COLO668 (cell line): ENCODE data around the gene ZFC3H1.

Experiments
- DNase-seq: peaks from one replicate; lab custom pipeline; 2025; ENCODE audit not compliant: unreplicated experiment; lab: John Stamatoyannopoulos, UW

ZFC3H1 gene

DNA sequence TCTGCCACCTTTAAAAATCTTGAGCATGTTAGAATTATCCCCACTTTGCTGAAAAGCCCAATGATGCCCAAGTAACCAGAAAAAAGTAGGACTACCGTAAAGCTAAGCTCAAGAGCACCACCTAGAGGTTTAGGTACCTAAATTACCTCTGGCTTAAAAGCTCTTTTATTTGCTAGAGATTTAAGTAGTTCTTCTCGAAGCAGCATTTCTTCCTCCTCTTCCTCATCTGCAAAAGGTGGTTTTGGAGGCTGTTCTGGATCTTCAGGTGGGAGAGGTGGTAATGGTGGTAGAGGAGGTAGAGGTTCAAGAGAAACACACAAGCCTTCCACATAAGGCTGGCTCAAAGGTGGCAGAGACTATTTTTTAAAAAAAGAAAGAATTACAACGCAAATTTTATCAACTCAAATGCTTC is 26.9 kb downstream of the ZFC3H1 start:
- DNase-seq: peak; percentile 16

DNA sequence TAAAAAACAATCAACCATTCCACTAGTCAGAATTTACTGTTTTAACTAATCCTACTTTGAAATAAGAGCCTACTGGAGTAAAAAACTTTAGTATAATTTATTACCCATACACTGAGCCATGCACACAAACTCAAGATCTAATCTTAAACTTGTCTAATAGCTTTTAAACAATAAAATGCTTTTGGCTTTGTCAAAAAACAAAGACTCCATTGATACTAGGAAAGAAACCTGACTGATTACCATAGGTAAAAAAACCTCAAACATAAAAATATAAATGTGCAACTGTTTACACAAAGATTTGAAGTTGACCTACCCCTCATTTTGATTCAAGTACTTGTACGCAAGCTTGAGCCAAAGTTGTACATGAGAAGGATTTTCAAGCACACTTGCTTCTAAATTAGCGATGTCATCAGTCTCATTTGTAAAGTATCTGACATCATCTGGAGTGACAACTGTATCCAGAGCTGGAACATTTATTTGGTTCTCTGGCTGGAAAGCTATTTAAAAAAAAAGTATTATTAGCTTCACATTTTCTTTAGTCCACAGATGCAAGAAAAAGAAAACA is 36.1 kb downstream of the ZFC3H1 start:
- DNase-seq: no peak

DNA sequence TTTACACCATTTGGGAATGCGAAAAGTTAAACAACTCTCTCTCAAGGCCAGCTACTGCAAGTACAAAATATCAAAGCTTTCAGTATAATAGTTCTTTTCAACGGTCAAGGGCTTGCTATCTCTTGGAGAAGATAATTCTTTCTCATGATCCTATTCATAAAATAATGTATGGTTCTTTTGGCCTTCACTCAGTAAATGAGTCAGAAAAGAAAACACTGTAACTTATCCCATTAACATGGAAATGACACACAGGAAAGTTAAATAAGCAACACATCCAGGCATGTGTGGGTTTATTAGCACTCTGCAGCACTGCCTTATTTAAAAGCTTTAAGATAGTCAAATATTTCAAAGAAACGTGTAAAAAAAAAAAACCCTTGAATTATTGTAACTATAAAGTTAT is 36.9 kb downstream of the ZFC3H1 start:
- no peak for DNase-seq

DNA sequence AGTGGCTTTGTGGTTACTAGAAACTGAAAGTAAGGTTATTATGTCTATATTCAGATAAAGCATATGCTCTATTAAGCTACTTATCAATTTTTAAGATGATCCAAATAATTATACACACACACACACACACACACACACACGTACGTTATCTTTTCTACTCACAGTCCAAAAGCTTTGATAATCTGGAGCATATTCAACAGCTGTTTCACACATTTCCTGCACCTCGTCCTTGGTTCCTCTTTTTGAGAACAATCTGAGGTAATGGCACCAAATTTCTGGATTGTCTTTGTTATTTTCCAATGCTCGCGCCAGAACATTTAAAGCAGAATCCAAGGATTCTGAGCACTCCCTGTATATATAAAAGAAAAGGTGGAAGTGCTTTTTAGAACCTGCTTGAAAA is 37.5 kb downstream of the ZFC3H1 start:
- no peak for DNase-seq

DNA sequence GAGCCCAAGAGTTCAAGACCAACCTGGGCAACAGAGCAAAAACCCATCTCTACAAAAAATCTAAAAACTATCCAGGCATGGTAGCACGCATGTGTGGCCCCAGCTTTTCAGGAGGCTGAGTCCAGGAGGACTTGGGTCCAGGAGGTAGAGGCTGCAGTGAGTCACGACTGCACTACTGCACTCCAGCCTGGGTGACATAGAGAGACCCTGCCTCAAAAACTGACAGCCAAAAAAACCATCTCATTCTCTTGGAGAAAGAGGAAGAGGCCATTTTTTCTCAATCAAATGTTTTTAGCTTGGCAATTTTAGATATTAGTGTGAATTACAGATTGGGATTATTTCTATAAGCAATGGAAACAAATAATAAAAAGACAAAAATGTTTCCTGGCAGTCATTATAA is 38.2 kb downstream of the ZFC3H1 start:
- no peak for DNase-seq

DNA sequence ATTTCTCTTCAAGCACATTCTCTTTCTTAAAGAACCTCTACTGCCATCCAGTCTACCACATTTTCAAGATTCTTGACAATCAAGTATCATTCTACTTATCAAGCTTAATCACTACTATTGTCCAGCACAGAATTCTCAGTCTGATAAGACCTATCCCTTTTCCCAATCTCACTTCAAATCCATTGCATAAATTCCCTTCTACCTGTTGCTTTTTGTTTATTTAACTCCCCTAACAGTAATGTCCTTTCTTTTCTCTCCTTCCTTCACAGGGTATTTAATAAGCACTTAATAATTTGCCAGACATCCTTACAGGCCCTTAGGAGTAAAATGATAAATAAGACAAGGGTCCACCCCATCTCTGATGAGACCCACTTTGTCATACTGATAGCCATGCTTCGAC is 41.7 kb downstream of the ZFC3H1 start:
- DNase-seq: no peak

DNA sequence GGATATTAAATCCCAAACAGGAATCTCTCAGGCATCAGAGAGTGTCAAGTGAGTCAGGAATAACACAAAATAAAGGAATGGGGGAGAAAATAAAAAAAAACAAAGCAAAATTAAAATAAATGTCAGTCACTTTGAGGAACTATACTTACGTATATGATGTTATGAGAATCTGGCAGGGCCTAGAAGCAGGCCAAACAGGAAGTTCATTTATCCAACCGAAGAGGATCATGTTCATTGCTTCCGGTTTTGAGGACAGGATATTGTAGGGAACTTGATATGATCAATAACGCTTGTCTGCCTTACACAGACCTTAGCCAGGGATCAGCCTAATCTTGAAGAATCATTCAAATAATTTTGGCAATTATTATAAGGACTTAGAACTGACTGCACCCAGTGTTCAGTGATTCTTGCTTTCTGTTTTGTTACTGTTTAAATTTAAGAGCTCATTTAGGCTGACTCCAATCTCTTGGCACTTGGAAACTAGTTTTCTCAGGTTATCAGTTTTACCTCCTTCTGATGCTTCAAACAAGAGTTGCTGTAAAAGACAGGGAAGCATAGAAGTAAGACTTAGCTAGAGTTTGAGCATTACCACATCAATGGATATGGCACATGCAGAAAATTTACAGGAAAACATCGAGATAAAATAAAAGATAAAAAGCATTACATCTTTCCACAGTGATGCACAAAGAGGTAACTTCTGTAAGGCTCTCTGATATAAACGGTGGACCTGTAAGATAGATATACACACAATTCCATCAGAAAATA is 53.4 kb downstream of the ZFC3H1 start:
- DNase-seq: no peak

DNA sequence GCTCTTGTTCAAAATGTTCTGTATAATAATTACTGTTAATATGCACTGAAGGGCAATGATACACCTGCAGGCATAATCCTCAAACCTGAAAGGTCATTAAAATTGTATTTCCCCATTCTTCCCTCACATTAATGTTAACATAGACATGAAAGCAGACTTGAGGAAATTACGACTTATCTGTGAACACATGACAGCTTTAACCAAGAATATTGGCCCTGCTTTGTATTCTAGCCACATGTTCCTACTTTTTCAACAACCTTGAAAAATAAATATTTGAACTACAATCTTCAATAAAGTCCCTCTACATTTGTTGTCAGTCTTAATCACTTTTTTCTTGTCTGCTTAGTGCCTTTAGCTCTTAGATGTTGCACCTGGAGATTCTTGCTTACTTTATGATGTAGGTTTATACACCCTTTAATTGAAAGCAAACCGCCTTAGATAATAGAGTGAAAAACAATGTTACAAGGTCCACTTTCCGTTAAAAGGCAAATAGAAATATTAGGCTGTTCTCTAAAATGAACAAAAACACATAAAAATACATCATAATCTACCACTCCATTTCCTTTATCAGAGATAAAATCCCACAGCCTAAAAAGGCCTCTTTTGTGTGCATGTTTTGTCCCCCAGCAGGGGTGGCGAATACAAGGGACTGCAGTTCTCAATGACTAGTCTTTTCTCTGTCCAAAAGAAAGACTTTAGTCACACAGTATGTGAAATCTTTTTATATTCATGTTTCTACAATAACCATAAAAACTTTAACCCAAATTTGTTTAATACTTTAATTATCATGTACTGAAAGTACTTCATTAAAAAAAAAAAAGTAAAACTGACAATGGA is 55.9 kb downstream of the ZFC3H1 start:
- DNase-seq: no peak

DNA sequence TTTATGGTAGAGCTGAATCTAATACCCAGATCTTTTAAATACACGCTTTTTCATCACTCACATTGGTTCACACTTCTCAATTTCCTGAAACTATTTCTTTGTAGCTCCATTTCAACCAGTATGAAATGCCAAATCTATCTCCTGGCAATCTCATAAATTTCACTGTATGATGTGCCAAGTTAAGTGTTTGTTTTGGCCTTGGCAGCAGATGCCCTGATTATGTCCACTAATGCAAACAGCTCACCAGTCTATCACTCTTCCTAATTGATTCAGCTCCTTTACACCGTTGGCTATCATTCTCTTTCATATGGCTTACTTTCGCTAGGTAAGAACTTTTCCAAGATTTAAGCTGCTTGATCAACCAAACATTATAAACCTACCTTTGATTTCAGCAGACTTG is 58.6 kb downstream of the ZFC3H1 start:
- DNase-seq: no peak

DNA sequence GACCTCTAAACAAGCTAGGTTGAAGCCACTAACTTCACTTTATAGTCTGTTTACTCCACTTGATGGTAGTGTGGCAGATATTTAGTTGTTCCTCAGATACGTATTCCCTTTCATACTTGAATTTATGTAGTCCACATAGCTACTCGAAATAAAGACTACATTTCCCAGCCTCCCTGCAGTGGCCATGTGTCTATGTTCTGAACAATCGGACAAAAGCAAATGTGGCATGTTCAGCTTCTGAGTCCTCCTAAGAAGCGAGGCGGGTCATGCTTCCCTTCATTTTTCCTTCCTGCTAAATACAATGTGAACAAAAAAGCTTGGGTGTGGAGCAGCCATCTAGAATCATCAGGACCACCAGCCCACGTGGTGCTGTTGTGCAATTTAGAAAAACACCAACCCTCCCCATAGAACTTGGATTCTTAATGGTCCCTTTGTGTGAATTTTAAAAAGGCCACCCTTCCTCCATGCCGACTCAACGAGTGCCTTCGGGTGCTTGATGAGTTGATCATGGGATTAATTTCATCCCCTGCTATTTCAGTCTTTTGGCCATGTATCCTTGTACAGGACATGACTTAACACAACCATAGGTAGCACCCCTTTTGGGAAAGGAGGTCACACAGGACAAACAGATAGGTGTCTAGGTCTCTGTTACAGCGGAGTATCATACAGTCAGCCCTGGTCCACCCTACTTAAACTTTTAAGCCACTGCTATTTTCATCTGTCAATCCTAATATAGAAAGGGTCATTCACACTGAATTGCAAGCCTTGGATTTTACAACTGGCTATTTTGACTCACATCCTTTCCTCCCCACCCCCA is 60.7 kb downstream of the ZFC3H1 start:
- DNase-seq: no peak

DNA sequence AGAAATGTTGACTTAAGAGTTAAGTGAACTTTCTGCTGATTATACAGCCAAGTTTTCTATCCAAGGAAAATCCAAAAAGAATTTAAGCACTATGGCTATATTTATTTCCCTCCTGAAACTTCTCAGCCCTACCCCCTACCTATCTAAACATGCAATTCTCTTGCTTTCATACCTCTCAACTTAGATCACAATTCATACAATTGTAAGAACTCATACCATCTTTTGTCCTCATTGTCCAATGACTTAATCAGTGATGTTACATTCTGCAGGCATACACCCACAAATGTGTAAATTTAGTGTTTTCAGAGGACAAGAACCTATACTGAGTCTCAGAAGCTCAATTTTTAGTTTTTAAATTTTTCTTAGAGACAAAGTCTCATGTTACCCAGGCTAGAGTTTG is 62.1 kb downstream of the ZFC3H1 start:
- no peak for DNase-seq

DNA sequence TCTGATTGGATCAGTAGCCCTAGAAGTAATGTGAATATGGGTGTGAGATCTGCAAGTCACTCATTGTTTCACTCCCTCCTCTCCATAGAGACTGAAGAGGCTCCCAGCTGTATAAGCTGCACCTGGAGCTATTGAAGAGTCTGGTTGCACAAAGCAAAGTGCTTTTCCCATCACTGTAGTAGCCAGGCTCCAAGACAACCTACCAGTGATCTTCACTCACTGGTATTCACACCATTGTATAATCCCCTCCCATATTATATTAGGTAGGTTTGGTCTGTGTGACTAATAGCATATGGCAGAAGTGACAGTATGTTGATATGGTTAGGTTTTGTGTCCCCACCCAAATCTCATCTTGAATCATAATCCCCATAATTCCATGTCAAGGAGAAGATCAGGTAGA is 64.4 kb downstream of the ZFC3H1 start:
- DNase-seq: no peak

DNA sequence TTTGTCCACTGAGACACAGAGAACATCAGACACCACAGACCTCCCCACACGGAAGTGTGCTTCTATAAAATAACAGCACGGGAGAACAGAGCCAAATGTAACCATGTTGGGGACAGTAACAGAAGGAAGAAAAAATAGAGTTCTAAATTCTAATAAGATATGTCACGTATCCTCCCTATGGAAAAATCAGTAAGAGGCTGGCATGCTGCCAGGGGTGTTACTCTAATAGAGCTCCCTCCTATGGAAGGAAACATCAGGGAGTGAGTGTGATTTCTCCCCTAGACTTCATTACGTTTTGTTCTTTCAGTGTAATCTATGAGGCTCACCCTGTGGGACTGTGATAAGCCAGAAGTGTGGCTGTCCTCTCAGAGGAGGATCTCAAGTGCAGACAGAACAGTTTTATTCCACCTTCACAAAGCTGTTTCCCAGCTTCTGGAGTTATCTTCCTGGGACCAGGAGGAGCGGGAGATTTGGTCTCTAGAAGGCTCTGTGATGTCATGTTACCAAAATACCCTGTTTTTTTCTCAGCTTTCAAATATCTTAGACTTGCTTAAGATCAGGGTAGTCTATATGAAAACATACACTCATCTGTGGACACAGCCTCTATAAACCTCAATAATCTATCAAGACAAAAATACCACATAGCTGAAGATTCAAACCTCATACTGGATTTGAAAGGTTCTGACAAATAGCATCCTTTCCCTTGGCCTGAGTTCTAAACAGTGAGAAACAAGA is 69.3 kb downstream of the ZFC3H1 start:
- no peak for DNase-seq

DNA sequence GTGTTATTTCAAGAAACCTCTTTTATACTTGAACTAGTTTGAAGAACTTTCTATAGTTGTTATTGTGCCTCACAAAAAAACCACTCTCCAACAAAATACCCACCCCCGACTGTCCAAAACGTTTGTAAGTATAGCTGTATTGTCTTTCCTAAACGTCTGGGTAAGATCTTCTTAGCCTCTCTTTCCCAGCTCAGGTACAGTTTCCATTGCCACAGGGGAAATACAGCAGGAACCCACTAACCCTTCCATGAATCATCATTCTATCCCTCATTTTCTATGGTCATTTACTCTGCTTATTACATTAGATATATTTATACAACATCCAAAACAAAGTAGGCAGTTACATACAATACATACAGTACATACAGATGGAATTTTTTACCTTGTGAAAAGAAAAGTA is 70.8 kb downstream of the ZFC3H1 start:
- DNase-seq: no peak

DNA sequence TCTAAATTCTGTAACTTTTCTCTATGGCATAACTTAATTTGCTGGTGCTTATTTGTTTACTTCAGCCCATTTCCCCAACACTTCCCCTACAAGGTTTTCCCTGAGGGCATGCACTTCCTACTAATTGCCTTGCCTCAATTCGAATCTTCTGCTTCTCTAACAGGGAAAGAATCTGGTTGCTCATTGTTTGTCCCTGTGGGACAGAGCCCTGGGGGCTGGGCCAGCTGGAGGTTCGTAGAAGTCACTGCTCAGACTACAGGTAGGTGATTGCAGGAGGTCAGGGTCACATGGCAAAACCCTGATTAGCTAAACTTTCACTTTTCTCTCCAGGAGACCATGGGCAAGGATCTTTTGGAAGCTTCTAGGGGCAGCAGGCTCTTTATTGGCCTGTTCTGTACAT is 72.0 kb downstream of the ZFC3H1 start:
- DNase-seq: no peak

DNA sequence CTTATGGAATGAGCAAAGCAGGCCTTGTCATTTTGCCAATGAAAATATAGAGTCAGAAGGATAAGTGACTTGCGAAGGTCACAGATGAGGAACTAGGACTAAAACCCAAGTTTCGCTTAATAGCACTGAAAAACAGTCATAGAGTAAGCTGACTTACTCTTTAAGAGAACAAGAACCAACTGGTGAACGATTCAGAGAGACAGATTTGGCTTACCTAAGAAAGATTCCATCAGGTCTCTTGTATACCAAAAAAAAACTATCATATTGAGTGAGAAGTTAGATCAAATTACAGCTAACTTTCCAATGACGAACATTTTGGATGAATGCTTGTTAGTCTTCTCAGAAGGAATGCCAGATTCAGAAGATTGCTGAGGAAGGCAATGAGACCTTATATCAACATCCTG is 74.2 kb downstream of the ZFC3H1 start:
- no peak for DNase-seq

DNA sequence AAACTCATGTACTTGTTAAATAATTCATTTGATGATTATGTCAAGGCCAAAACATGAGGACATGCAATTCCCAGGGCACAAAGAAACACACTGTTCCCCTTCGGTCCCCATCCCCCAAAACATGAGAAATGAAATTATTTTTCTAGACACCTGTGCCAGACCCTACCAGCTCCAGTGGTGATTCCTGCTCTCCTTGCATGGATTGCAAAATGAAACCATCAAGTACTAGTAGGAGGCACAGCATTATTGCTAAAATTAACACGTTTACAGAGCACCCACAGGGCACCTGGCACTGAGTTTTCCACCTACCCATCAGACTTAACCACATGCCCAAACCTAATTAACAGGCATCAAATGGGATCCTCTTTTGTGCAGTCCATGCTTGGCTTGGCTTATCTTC is 76.6 kb downstream of the ZFC3H1 start:
- no peak for DNase-seq

DNA sequence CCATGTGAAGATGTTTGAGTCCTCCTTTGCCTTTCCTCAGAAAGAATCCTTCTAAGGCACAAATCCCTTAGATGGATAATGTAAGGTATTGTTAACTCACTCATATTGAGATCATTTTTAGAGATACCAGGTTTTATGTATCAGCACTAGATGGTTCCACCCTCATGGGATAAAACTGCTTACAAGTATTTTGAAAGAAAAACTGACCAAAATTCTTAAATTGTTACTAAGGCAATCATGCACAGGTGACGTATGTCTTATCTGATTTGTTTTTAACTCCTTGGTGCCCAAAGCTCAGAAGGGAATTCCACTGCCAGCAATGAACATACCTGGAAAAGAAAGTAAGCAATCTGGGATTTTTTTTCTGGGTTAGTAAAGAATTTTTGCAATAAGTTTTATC is 78.4 kb downstream of the ZFC3H1 start:
- no peak for DNase-seq

DNA sequence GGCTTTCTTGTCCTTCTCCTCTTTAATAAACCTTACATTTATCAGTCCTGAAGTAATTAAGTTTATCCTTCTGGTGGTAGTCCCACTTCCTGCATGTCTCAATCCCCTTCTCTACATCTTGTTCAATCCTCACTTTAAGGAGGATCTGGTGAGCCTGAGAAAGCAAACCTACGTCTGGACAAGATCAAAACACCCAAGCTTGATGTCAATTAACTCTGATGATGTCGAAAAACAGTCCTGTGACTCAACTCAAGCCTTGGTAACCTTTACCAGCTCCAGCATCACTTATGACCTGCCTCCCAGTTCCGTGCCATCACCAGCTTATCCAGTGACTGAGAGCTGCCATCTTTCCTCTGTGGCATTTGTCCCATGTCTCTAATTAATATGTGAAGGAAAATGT is 79.3 kb downstream of the ZFC3H1 start:
- DNase-seq: no peak

DNA sequence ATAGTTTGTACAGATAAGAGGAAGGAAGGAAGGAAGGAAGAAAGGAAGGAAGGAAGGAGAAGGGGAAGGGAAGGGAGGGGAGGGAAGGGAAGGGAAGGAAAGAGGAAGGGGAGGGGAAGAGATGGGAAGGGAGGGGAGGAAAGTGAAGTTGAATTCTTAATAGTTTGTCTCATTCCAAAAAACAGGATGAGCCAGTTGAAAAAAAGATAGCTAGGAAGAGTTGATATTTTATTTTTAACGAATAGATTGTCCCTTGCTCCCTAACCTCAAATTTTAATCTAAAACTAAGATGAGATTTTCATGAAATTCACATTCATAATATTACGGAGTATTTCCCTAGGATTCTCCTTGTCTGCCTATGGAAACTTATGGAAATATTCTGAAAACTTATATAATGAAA is 80.7 kb downstream of the ZFC3H1 start:
- no peak for DNase-seq

DNA sequence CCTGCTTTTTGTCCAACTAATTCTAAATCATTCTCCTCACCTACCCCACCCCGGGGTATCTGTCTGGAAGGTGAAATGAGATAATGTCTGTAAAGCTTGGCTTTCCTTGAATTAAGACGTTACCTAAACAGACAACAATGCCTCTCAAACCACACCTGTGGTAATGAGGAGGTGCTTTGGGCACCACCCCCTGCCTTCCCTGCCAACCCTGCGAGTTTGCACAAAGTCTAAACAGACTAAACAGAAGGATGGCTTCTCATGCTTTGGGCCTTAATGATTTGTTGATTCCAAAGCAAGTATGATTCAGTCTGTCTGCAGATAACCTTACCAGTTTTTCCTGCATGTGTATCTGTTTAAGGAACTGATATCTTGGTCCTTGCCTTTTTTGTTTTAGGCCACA is 82.4 kb downstream of the ZFC3H1 start:
- DNase-seq: no peak
